Stimulated activated memory B cell treated with anti-CD40 and anti-IgM and Interleukin-4, amounts not matched to agents 10 μg/mL and 1 μg/mL and 100 μg/mL, for 72 hours (primary cell): ENCODE measurements around the gene PRAME.
"Not testable (repeated sequence)": the region's sequence is repeated elsewhere in the genome, so short reads cannot be mapped to it uniquely, and the experiment has no call there.

Source experiments
- ATAC-seq: fragments of 150-1000 bp; cut with Tn5 transposase; 2 replicates; pipeline ENCODE4 v1.10.0; 2021
- H3K27ac Mint-ChIP-seq: one replicate; pipeline ENCODE4 v1.8.0; 2022; ENCODE audit warnings: mild to moderate bottlenecking, mixed read lengths
- H3K27me3 Mint-ChIP-seq: one replicate; pipeline ENCODE4 v1.8.0; 2022; ENCODE audit warnings: mixed read lengths
- H3K36me3 Mint-ChIP-seq: one replicate; pipeline ENCODE4 v1.8.0; 2022; ENCODE audit warnings: mixed read lengths
- H3K4me1 Mint-ChIP-seq: one replicate; pipeline ENCODE4 v1.8.0; 2022; ENCODE audit warnings: mixed read lengths
- H3K4me3 Mint-ChIP-seq: one replicate; pipeline ENCODE4 v1.8.0; 2022; ENCODE audit warnings: mild to moderate bottlenecking, moderate library complexity, mixed read lengths
- H3K9me3 Mint-ChIP-seq: one replicate; pipeline ENCODE4 v1.8.0; 2022; ENCODE audit warnings: mixed read lengths

Gene PRAME

GRCh38 chr22:22546490-22546889, 12.6 kb downstream of the PRAME start:
- Mint-ChIP-seq H3K27ac (no peak overlapping the region), H3K4me3 (no peak overlapping the region), H3K36me3 (no peaks in the 10 kb centered on the region), H3K27me3 (peaks cover 14% of the 10 kb centered on the region), H3K9me3 (no peaks in the 10 kb centered on the region), H3K4me1 (no peaks in the 10 kb centered on the region)
- ATAC-seq = no peak

- no peak overlapping the region for H3K27ac Mint-ChIP-seq
- no peak overlapping the region for H3K4me3 Mint-ChIP-seq
- H3K27me3 Mint-ChIP-seq = peaks cover 14% of the 10 kb centered on the region
- no peaks in the 10 kb centered on the region for H3K36me3 Mint-ChIP-seq
- no peaks in the 10 kb centered on the region for H3K9me3 Mint-ChIP-seq
- no peaks in the 10 kb centered on the region for H3K4me1 Mint-ChIP-seq
- no peak for ATAC-seq
Measured at GRCh38 chr22:22545084-22545483, 14.0 kb downstream of the PRAME start.

GRCh38 chr22:22538226-22538989, 20.7 kb downstream of the PRAME start:
- Mint-ChIP-seq H3K9me3 (no peaks in the 10 kb centered on the region), H3K4me3 (no peak overlapping the region), H3K4me1 (no peaks in the 10 kb centered on the region), H3K27ac (no peak overlapping the region), H3K36me3 (no peaks in the 10 kb centered on the region), H3K27me3 (peaks cover 13% of the 10 kb centered on the region)
- no peak for ATAC-seq

GRCh38 chr22:22536916-22537315, 22.1 kb downstream of the PRAME start:
- no peaks in the 10 kb centered on the region for H3K9me3 Mint-ChIP-seq
- H3K27ac Mint-ChIP-seq = no peak overlapping the region
- H3K27me3 Mint-ChIP-seq = no peaks in the 10 kb centered on the region
- no peak overlapping the region for H3K4me3 Mint-ChIP-seq
- no peaks in the 10 kb centered on the region for H3K36me3 Mint-ChIP-seq
- no peak for ATAC-seq
- no peaks in the 10 kb centered on the region for H3K4me1 Mint-ChIP-seq

- no peak for ATAC-seq
- H3K36me3 Mint-ChIP-seq = no peaks in the 10 kb centered on the region
Measured at GRCh38 chr22:22536515-22536914, 22.6 kb downstream of the PRAME start.

GRCh38 chr22:22535662-22536061, 23.4 kb downstream of the PRAME start:
- no peak for ATAC-seq
- Mint-ChIP-seq H3K27me3 (no peaks in the 10 kb centered on the region), H3K4me1 (no peaks in the 10 kb centered on the region), H3K27ac (no peak overlapping the region), H3K9me3 (no peaks in the 10 kb centered on the region), H3K36me3 (no peaks in the 10 kb centered on the region), H3K4me3 (no peak overlapping the region)

More at GRCh38 chr22:22536515-22536914, 22.6 kb downstream of the PRAME start:
- Mint-ChIP-seq H3K27ac (no peak overlapping the region), H3K9me3 (no peaks in the 10 kb centered on the region), H3K27me3 (no peaks in the 10 kb centered on the region), H3K4me3 (no peak overlapping the region), H3K4me1 (no peaks in the 10 kb centered on the region)

GRCh38 chr22:22534604-22535415, 24.3 kb downstream of the PRAME start:
- Mint-ChIP-seq H3K27me3 (no peaks in the 10 kb centered on the region), H3K36me3 (no peaks in the 10 kb centered on the region)

GRCh38 chr22:22533863-22534262, 25.2 kb downstream of the PRAME start:
- no peaks in the 10 kb centered on the region for H3K9me3 Mint-ChIP-seq
- H3K4me3 Mint-ChIP-seq = no peak overlapping the region
- no peaks in the 10 kb centered on the region for H3K36me3 Mint-ChIP-seq
- H3K4me1 Mint-ChIP-seq = no peaks in the 10 kb centered on the region
- no peaks in the 10 kb centered on the region for H3K27me3 Mint-ChIP-seq
- no peak for ATAC-seq
- no peak overlapping the region for H3K27ac Mint-ChIP-seq

More at GRCh38 chr22:22534604-22535415, 24.3 kb downstream of the PRAME start:
- H3K9me3 Mint-ChIP-seq = no peaks in the 10 kb centered on the region
- no peak for ATAC-seq
- H3K4me1 Mint-ChIP-seq = no peaks in the 10 kb centered on the region
- H3K4me3 Mint-ChIP-seq = no peak overlapping the region
- H3K27ac Mint-ChIP-seq = no peak overlapping the region

GRCh38 chr22:22533417-22533816, 25.6 kb downstream of the PRAME start:
- H3K36me3 Mint-ChIP-seq = no peaks in the 10 kb centered on the region
- H3K27ac Mint-ChIP-seq = no peak overlapping the region
- H3K27me3 Mint-ChIP-seq = no peaks in the 10 kb centered on the region
- ATAC-seq = no peak
- no peaks in the 10 kb centered on the region for H3K4me1 Mint-ChIP-seq
- no peak overlapping the region for H3K4me3 Mint-ChIP-seq
- H3K9me3 Mint-ChIP-seq = no peaks in the 10 kb centered on the region

GRCh38 chr22:22532547-22533071, 26.5 kb downstream of the PRAME start:
- not testable (repeated sequence) for H3K9me3 Mint-ChIP-seq, H3K4me3 Mint-ChIP-seq, ATAC-seq

GRCh38 chr22:22531770-22532546, 27.1 kb downstream of the PRAME start:
- Mint-ChIP-seq H3K4me3 (no peak overlapping the region), H3K9me3 (peaks cover 5% of the 10 kb centered on the region), H3K36me3 (no peaks in the 10 kb centered on the region), H3K27me3 (no peaks in the 10 kb centered on the region), H3K27ac (no peak overlapping the region), H3K4me1 (no peaks in the 10 kb centered on the region)
- no peak for ATAC-seq

More at GRCh38 chr22:22532547-22533071, 26.5 kb downstream of the PRAME start:
- not testable (repeated sequence) for H3K36me3 Mint-ChIP-seq, H3K27me3 Mint-ChIP-seq, H3K4me1 Mint-ChIP-seq, H3K27ac Mint-ChIP-seq

GRCh38 chr22:22528780-22529179, 30.3 kb downstream of the PRAME start:
- Mint-ChIP-seq H3K36me3 (no peaks in the 10 kb centered on the region), H3K27me3 (no peaks in the 10 kb centered on the region), H3K4me3 (no peak overlapping the region), H3K4me1 (no peaks in the 10 kb centered on the region), H3K27ac (no peak overlapping the region), H3K9me3 (peaks cover 5% of the 10 kb centered on the region)
- no peak for ATAC-seq

- ATAC-seq = no peak
- no peak overlapping the region for H3K4me3 Mint-ChIP-seq
Measured at GRCh38 chr22:22527312-22527711, 31.8 kb downstream of the PRAME start.

GRCh38 chr22:22526125-22526912, 32.7 kb downstream of the PRAME start:
- H3K9me3 Mint-ChIP-seq = peaks cover 5% of the 10 kb centered on the region
- no peak for ATAC-seq

More at GRCh38 chr22:22527312-22527711, 31.8 kb downstream of the PRAME start:
- no peaks in the 10 kb centered on the region for H3K4me1 Mint-ChIP-seq
- H3K27ac Mint-ChIP-seq = no peak overlapping the region
- H3K36me3 Mint-ChIP-seq = no peaks in the 10 kb centered on the region
- no peaks in the 10 kb centered on the region for H3K27me3 Mint-ChIP-seq
- peaks cover 5% of the 10 kb centered on the region for H3K9me3 Mint-ChIP-seq

More at GRCh38 chr22:22526125-22526912, 32.7 kb downstream of the PRAME start:
- no peak overlapping the region for H3K4me3 Mint-ChIP-seq
- H3K36me3 Mint-ChIP-seq = no peaks in the 10 kb centered on the region
- H3K27ac Mint-ChIP-seq = no peak overlapping the region
- H3K4me1 Mint-ChIP-seq = no peaks in the 10 kb centered on the region
- no peaks in the 10 kb centered on the region for H3K27me3 Mint-ChIP-seq
